HK-2 (cell line): Measurements from ENCODE around the gene SCRN2.
A peak's percentile ranks its signal among the peaks of the same experiment; 100 is the strongest.

ENCODE experiments used
- DNase-seq: peaks from one replicate; pipeline ENCODE4 v3.0.0-alpha.2; 2018; ENCODE audit not compliant: unreplicated experiment

SCRN2 gene

GRCh38 chr17:47872019-47872650 lies 31.1 kb upstream of the SCRN2 start:
- no peak for DNase-seq

- DNase-seq, result no peak
Observed at GRCh38 chr17:47871048-47871447, 30.0 kb upstream of the SCRN2 start.

GRCh38 chr17:47870056-47870455 lies 29.0 kb upstream of the SCRN2 start:
- no peak for DNase-seq

GRCh38 chr17:47869114-47869513 lies 28.0 kb upstream of the SCRN2 start:
- no peak for DNase-seq

GRCh38 chr17:47867813-47868533 lies 26.9 kb upstream of the SCRN2 start:
- DNase-seq, result no peak

- no peak for DNase-seq
Observed at GRCh38 chr17:47866941-47867340, 25.9 kb upstream of the SCRN2 start.

GRCh38 chr17:47864791-47865216 lies 23.7 kb upstream of the SCRN2 start:
- DNase-seq, result no peak

- DNase-seq, result peak; percentile 50
Observed at GRCh38 chr17:47862621-47863440, 21.8 kb upstream of the SCRN2 start.

GRCh38 chr17:47860386-47860785 lies 19.3 kb upstream of the SCRN2 start:
- DNase-seq, result no peak

- DNase-seq, result no peak
Observed at GRCh38 chr17:47857551-47858455, 16.7 kb upstream of the SCRN2 start.

GRCh38 chr17:47856830-47857229 lies 15.8 kb upstream of the SCRN2 start:
- DNase-seq, result no peak

GRCh38 chr17:47855737-47856136 lies 14.7 kb upstream of the SCRN2 start:
- DNase-seq, result no peak

- no peak for DNase-seq
Observed at GRCh38 chr17:47853616-47854015, 12.5 kb upstream of the SCRN2 start.

GRCh38 chr17:47852113-47852949 lies 11.3 kb upstream of the SCRN2 start:
- DNase-seq, result no peak

GRCh38 chr17:47851764-47852112 lies 10.7 kb upstream of the SCRN2 start:
- no peak for DNase-seq

- peak; percentile 85 for DNase-seq
Observed at GRCh38 chr17:47850692-47851573, 9.9 kb upstream of the SCRN2 start, which contains the start of gene SP6. Gene SP6, minus strand, starts transcription at chr17:47851163. Its CDS starts 2,734 bp downstream, at chr17:47848429.

GRCh38 chr17:47850373-47850691 lies 9.3 kb upstream of the SCRN2 start:
- no peak for DNase-seq

GRCh38 chr17:47848198-47848513 lies 7.1 kb upstream of the SCRN2 start:
- no peak for DNase-seq

- no peak for DNase-seq
Observed at GRCh38 chr17:47847341-47848197, 6.5 kb upstream of the SCRN2 start.
